VCaP (cell line): ENCODE results near the gene SIN3B.

Source experiments
- H3K27ac ChIP-seq: fragments of 450-650 bp; 2 replicates; pipeline ENCODE4 v1.5.1; 2017
- CTCF ChIP-seq: fragments of 450-650 bp; conservative IDR thresholded peaks from 2 replicates; pipeline ENCODE4 v1.5.1; 2017; ENCODE audit warnings: mild to moderate bottlenecking, moderate library complexity

Gene SIN3B

DNA sequence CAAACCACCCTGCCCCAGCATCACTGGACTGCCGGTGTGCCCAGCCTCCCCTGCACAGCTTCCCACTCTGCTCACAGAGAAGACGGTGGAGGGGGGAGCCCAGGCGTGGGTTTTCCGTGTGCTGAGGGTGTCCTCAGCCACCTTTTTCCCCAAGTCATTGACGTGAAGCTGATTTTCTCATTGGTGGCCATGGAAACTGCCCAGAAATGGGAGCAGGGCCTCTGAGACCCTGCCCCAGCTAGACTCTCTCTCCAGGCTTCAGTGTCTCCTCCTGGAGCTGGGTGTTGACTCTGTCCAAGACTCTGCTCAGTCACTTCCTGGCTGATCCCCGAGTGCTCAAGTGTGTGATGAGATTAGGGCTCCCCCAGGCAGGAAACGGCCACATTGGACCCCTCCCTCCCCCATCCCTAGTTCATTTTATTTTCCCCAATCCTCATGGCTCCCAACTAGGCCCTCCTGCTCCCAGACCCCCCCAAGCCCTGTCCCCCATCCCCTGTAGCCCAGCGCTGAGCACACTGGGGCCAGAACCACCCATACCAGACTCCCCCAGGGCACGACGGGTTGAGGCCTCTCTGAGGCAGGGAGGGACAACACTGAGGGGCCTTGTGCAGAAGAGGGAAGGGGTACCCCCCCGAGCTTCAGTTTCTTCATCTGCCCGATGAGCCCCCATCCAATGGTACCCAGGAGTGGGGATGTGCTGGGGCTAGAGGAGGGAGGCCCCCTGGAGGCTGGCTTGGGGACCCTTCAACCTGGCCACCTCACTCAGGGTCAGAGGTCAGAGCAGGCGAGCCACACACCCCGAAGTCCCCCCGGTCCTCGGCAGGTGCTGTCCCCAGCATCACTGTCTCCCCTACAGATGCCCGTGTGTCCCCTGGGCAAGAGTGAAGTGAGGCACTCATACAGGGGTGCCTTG is 58.4 kb downstream of the SIN3B start:
- TF ChIP-seq CTCF = no peak
- no peak overlapping the region for H3K27ac ChIP-seq

DNA sequence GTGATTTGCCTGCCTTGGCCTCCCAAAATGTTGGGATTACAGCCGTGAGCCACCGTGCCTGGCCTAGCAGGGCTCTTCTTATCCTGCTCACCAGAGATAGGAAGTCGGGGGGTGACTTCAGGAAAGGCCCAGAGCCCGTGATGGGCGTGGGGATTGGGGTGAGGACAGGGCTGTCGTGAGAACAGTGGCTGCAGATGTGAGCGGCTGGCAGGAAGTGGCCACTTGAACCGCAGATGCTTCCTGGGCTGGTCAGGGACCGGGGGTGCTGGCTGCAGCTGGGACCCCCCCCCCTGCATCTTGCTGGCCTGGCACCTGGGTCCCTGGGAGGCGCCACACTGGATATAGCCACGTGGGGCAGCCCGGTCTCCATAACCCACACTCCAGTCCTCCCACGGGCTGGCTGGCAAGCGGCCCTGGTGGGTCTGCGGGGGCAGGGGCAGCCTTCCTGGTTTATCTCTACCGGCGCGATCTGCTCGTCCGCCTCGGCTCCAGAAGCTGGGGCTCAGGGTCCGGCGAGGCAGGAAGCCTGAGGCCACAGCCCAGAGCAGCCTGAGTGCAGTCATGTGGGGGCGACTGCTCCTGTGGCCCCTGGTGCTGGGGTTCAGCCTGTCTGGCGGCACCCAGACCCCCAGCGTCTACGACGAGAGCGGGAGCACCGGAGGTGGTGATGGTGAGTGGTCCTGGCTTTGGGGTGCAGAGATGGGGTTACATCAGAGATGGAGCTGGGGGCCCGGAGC is 59.6 kb downstream of the SIN3B start, which contains the start of gene F2RL3:
F2RL3 (plus strand) TSS at position 371 of the 737 bp plus-strand sequence; CDS start at position 562, 191 bp downstream.
- H3K27ac ChIP-seq = no peak within 1 kb of the TSS
- TF ChIP-seq CTCF = no peak

DNA sequence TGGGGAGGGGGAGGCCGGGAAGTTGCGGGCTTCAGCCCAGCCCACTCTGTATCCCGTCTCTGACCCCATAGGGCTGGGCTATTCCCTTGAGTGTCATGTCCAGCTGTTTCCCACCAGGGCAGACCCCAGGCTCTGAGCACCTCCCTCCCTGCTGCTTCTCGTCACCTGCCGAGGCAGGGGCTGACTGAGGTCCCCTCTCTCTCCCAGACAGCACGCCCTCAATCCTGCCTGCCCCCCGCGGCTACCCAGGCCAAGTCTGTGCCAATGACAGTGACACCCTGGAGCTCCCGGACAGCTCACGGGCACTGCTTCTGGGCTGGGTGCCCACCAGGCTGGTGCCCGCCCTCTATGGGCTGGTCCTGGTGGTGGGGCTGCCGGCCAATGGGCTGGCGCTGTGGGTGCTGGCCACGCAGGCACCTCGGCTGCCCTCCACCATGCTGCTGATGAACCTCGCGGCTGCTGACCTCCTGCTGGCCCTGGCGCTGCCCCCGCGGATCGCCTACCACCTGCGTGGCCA is 60.2 kb downstream of the SIN3B start:
- TF ChIP-seq CTCF = no peak
- H3K27ac ChIP-seq = no peak overlapping the region

- TF ChIP-seq CTCF = no peak
- H3K27ac ChIP-seq = no peak overlapping the region
Measured at GRCh38 chr19:16889883-16890460, 60.8 kb downstream of the SIN3B start.

- no peak overlapping the region for H3K27ac ChIP-seq
Measured at GRCh38 chr19:16890461-16891184, 61.4 kb downstream of the SIN3B start.

More at GRCh38 chr19:16890461-16891184, 61.4 kb downstream of the SIN3B start:
- no peak for TF ChIP-seq CTCF
